ENCODE results near the gene HS6ST2. TPM values are rescaled to one million over a fixed set of nuclear protein-coding genes. Genes with fewer than 3 reads are reported as not detected.

HS6ST2 gene
- total RNA-seq, 1 donor from 2014 or later = 35.8 TPM

DNA sequence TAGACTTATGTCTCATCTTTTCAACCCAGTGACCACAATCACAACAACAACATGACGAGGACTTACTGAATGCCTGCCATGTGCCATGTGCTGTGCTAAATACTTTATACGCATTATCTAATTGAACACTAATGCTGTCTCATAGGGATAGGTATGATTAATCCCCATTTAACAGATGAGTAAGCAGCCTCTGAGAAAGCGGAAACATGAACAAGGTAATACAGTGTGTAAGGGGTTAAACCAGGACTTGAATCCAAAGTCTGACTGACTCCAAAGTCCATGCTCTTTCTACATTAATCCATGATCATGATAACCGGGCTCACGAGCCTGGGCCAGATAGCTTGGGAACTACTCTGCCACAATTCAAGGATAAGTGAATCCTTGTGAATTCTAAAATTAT lies 364.3 kb downstream of the HS6ST2 start:
- Mint-ChIP-seq H3K4me1 (ENCODE audit: unreplicated experiment) (peaks cover 7% of the 10 kb centered on the region), H3K4me3 (no peak overlapping the region), H3K27me3 (peaks cover 3% of the 10 kb centered on the region), H3K27ac (no peak overlapping the region), H3K36me3 (no peaks in the 10 kb centered on the region), H3K9me3 (peaks cover 7% of the 10 kb centered on the region)
- DNase-seq (ENCODE audit: extremely low spot score, unreplicated experiment) = no peak
- TF ChIP-seq, protein P1, sequence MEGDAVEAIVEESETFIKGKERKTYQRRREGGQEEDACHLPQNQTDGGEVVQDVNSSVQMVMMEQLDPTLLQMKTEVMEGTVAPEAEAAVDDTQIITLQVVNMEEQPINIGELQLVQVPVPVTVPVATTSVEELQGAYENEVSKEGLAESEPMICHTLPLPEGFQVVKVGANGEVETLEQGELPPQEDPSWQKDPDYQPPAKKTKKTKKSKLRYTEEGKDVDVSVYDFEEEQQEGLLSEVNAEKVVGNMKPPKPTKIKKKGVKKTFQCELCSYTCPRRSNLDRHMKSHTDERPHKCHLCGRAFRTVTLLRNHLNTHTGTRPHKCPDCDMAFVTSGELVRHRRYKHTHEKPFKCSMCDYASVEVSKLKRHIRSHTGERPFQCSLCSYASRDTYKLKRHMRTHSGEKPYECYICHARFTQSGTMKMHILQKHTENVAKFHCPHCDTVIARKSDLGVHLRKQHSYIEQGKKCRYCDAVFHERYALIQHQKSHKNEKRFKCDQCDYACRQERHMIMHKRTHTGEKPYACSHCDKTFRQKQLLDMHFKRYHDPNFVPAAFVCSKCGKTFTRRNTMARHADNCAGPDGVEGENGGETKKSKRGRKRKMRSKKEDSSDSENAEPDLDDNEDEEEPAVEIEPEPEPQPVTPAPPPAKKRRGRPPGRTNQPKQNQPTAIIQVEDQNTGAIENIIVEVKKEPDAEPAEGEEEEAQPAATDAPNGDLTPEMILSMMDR (conservative IDR thresholded peaks at IDR 0.05) = no peak

DNA sequence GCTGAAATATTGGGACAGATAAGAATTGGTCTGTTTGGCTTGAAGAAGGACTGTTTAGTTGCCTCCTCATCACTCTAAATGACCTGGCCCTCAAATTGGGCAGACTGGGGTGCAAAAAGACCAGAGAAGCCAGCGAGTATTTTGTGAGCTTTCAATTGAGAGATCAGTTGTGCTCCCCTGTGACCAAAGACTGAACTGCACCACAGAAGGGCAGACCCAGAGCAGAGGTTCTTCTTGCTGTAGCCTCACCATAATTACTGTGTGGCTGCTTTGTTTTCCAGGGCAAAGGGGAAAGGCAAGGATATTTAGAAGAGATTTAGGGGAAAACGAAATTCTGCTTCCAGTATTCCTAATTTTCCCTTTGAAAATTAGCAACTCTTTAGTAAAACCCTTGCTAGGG lies 365.5 kb downstream of the HS6ST2 start:
- peaks cover 7% of the 10 kb centered on the region for H3K4me1 Mint-ChIP-seq (ENCODE audit: unreplicated experiment)

DNA sequence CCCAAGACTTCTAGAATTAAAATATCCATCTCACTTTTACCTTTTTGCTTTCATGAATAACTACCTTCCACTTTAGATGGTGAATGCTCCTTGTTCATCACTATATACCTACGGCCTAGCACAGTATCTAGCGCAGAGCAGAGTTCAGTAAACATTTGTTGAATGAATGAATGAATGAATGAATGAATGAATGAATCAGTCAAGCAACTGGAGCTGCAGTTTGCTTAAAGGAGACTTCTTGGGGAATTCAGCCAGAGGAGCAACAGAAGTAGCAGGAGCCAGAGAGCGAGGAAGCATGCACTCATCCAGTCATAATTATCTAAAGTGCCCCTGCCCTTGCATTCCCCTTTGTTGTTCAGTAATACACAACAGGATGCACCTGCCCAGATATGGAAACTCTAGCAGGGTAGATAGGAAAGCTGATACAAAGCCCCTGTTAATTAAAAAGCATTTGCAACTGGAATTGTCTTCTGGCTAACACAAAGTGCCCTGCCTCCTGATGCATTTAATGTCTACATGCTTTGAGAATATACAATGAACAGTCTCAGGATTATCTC lies 366.6 kb downstream of the HS6ST2 start:
- H3K4me3 Mint-ChIP-seq = no peak overlapping the region
- H3K4me1 Mint-ChIP-seq (ENCODE audit: unreplicated experiment) = peaks cover 7% of the 10 kb centered on the region
- TF ChIP-seq, protein P1 (conservative IDR thresholded peaks at IDR 0.05) = no peak
- no peaks in the 10 kb centered on the region for H3K36me3 Mint-ChIP-seq
- H3K27me3 Mint-ChIP-seq = peaks cover 3% of the 10 kb centered on the region
- peaks cover 7% of the 10 kb centered on the region for H3K9me3 Mint-ChIP-seq
- no peak for DNase-seq (ENCODE audit: extremely low spot score, unreplicated experiment)
- H3K27ac Mint-ChIP-seq = no peak overlapping the region

More for the DNA sequence above, 365.5 kb downstream of the HS6ST2 start:
- no peak for DNase-seq (ENCODE audit: extremely low spot score, unreplicated experiment)
- no peaks in the 10 kb centered on the region for H3K36me3 Mint-ChIP-seq
- peaks cover 7% of the 10 kb centered on the region for H3K9me3 Mint-ChIP-seq
- TF ChIP-seq, protein P1 (conservative IDR thresholded peaks at IDR 0.05) = peak; percentile 63
- no peak overlapping the region for H3K4me3 Mint-ChIP-seq
- peaks cover 3% of the 10 kb centered on the region for H3K27me3 Mint-ChIP-seq
- no peak overlapping the region for H3K27ac Mint-ChIP-seq

DNA sequence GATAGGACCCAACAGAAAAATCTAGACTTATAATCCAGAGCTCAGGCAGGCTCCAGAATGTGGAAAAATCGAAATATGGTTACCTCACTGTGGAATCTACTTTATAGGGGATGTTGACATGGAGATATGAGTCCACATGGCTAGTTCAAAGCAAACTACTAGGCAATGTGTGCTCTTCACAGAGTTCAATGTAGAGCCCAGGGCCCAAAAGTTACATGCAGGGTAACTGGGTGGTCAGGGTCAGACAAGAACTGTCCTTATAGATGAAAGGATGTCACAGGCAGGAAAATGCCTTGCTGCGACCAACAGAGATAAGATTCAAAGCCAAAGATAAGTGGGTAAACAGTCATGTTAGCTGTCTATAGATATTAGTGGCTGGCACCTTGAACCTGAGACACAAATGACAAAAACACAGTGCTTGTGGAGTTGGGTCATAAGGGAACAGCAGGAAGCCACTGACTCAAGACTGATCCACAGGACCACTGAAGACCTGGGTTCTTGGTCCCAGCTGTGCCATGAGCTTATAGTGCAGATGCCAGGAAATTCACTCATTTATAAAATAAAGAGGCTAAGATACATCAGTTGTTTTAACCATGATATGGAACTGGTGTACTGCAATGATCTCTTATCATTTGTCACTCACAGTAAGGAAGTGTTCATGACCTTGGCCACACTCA lies 367.9 kb downstream of the HS6ST2 start:
- no peak overlapping the region for H3K27ac Mint-ChIP-seq
- H3K4me3 Mint-ChIP-seq = no peak overlapping the region
- peaks cover 3% of the 10 kb centered on the region for H3K27me3 Mint-ChIP-seq
- no peaks in the 10 kb centered on the region for H3K36me3 Mint-ChIP-seq
- TF ChIP-seq, protein P1 (conservative IDR thresholded peaks at IDR 0.05) = no peak
- peaks cover 7% of the 10 kb centered on the region for H3K9me3 Mint-ChIP-seq
- DNase-seq (ENCODE audit: extremely low spot score, unreplicated experiment) = no peak
- peaks cover 7% of the 10 kb centered on the region for H3K4me1 Mint-ChIP-seq (ENCODE audit: unreplicated experiment)

DNA sequence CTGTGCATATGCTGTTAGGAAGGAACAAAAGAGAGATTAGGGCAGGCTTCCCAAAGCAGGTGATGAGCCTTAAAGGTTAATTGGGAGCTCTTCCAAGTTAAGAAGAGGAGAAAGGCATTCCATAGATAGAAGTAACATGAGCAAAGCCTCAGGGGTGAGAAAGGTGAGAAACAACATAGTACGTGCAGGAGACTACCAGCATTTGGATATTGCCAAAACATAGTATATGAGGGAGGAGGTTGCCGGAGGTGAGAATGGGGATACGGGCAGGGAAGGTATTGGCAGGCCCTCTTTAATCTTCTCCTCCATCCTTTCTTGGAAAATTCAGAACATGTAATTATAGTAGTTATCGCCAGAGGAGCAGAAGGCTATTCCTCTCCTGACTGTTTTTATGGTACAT lies 373.5 kb downstream of the HS6ST2 start:
- no peaks in the 10 kb centered on the region for H3K36me3 Mint-ChIP-seq
- H3K27ac Mint-ChIP-seq = no peak overlapping the region
- TF ChIP-seq, protein P1 (conservative IDR thresholded peaks at IDR 0.05) = no peak

More for the DNA sequence above, 373.5 kb downstream of the HS6ST2 start:
- no peak for DNase-seq (ENCODE audit: extremely low spot score, unreplicated experiment)
- Mint-ChIP-seq H3K4me1 (ENCODE audit: unreplicated experiment) (peaks cover 8% of the 10 kb centered on the region), H3K9me3 (peaks cover 7% of the 10 kb centered on the region), H3K27me3 (peaks cover 4% of the 10 kb centered on the region), H3K4me3 (no peak overlapping the region)

Measured in type B pancreatic cell (in vitro differentiated cells).